ENCODE data around the gene NONO.
A peak's percentile ranks its signal among the peaks of the same experiment; 100 is the strongest.
"Not testable (repeated sequence)": the region's sequence is repeated elsewhere in the genome, so short reads cannot be mapped to it uniquely, and the experiment has no call there.

The NONO gene

GRCh38 chrX:71302461-71303213 is 19.2 kb downstream of the NONO start:
- Mint-ChIP-seq H3K4me1 (ENCODE audit: low read depth) (peaks cover 19% of the 10 kb centered on the region), H3K9me3 (no peaks in the 10 kb centered on the region), H3K27me3 (ENCODE audit: low read depth) (no peaks in the 10 kb centered on the region), H3K4me3 (no peak overlapping the region), H3K27ac (peak overlapping the region; percentile 28), H3K36me3 (ENCODE audit: low read depth) (peaks cover 33% of the 10 kb centered on the region)

- Mint-ChIP-seq H3K4me1 (ENCODE audit: low read depth) (peaks cover 19% of the 10 kb centered on the region), H3K27ac (peak overlapping the region; percentile 41), H3K36me3 (ENCODE audit: low read depth) (peaks cover 27% of the 10 kb centered on the region), H3K9me3 (no peaks in the 10 kb centered on the region), H3K27me3 (ENCODE audit: low read depth) (no peaks in the 10 kb centered on the region), H3K4me3 (no peak overlapping the region)
These were observed 21.1 kb downstream of the NONO start for GRCh38 chrX:71304561-71304960.

GRCh38 chrX:71315917-71316316 is 32.5 kb downstream of the NONO start:
- Mint-ChIP-seq H3K4me3 (no peak overlapping the region), H3K4me1 (ENCODE audit: low read depth) (no peaks in the 10 kb centered on the region), H3K36me3 (ENCODE audit: low read depth) (peaks cover 7% of the 10 kb centered on the region), H3K9me3 (no peaks in the 10 kb centered on the region), H3K27me3 (ENCODE audit: low read depth) (no peaks in the 10 kb centered on the region), H3K27ac (no peak overlapping the region)

GRCh38 chrX:71316959-71317358 is 33.5 kb downstream of the NONO start:
- H3K36me3 Mint-ChIP-seq (ENCODE audit: low read depth); H3K9me3 Mint-ChIP-seq; H3K27ac Mint-ChIP-seq; H3K4me1 Mint-ChIP-seq (ENCODE audit: low read depth); H3K4me3 Mint-ChIP-seq; H3K27me3 Mint-ChIP-seq (ENCODE audit: low read depth): not testable (repeated sequence)

- no peaks in the 10 kb centered on the region for H3K27me3 Mint-ChIP-seq (ENCODE audit: low read depth)
- H3K4me1 Mint-ChIP-seq (ENCODE audit: low read depth), result no peaks in the 10 kb centered on the region
- H3K36me3 Mint-ChIP-seq (ENCODE audit: low read depth), result peaks cover 11% of the 10 kb centered on the region
- H3K4me3 Mint-ChIP-seq, result no peak overlapping the region
- H3K27ac Mint-ChIP-seq, result no peak overlapping the region
- no peaks in the 10 kb centered on the region for H3K9me3 Mint-ChIP-seq
These were observed 36.7 kb downstream of the NONO start for GRCh38 chrX:71320126-71320525.

GRCh38 chrX:71321731-71322130 is 38.3 kb downstream of the NONO start:
- no peak overlapping the region for H3K4me3 Mint-ChIP-seq
- H3K4me1 Mint-ChIP-seq (ENCODE audit: low read depth), result no peaks in the 10 kb centered on the region

GRCh38 chrX:71324452-71324851 is 41.0 kb downstream of the NONO start:
- not testable (repeated sequence) for H3K27ac Mint-ChIP-seq; H3K27me3 Mint-ChIP-seq (ENCODE audit: low read depth); H3K4me1 Mint-ChIP-seq (ENCODE audit: low read depth); H3K9me3 Mint-ChIP-seq; H3K4me3 Mint-ChIP-seq
- peaks cover 15% of the 10 kb centered on the region for H3K36me3 Mint-ChIP-seq (ENCODE audit: low read depth)

More at GRCh38 chrX:71321731-71322130, 38.3 kb downstream of the NONO start:
- H3K36me3 Mint-ChIP-seq (ENCODE audit: low read depth), result peaks cover 12% of the 10 kb centered on the region
- H3K27me3 Mint-ChIP-seq (ENCODE audit: low read depth), result no peaks in the 10 kb centered on the region
- no peak overlapping the region for H3K27ac Mint-ChIP-seq
- H3K9me3 Mint-ChIP-seq, result peaks cover 2% of the 10 kb centered on the region

- no peaks in the 10 kb centered on the region for H3K4me1 Mint-ChIP-seq (ENCODE audit: low read depth)
- H3K4me3 Mint-ChIP-seq, result no peak overlapping the region
- H3K27me3 Mint-ChIP-seq (ENCODE audit: low read depth), result no peaks in the 10 kb centered on the region
- H3K9me3 Mint-ChIP-seq, result peaks cover 4% of the 10 kb centered on the region
- H3K36me3 Mint-ChIP-seq (ENCODE audit: low read depth), result peaks cover 13% of the 10 kb centered on the region
- no peak overlapping the region for H3K27ac Mint-ChIP-seq
These were observed 43.0 kb downstream of the NONO start for GRCh38 chrX:71326394-71326793.

- H3K4me1 Mint-ChIP-seq (ENCODE audit: low read depth); H3K9me3 Mint-ChIP-seq; H3K27me3 Mint-ChIP-seq (ENCODE audit: low read depth); H3K27ac Mint-ChIP-seq; H3K4me3 Mint-ChIP-seq; H3K36me3 Mint-ChIP-seq (ENCODE audit: low read depth): not testable (repeated sequence)
These were observed 65.8 kb downstream of the NONO start for GRCh38 chrX:71349151-71349665.

- H3K4me1 Mint-ChIP-seq (ENCODE audit: low read depth); H3K4me3 Mint-ChIP-seq; H3K36me3 Mint-ChIP-seq (ENCODE audit: low read depth); H3K27ac Mint-ChIP-seq; H3K9me3 Mint-ChIP-seq; H3K27me3 Mint-ChIP-seq (ENCODE audit: low read depth): not testable (repeated sequence)
These were observed 66.4 kb downstream of the NONO start for GRCh38 chrX:71349867-71350266.
